Chondrocyte (in vitro differentiated cells): ENCODE measurements around the gene RNF2. TPM values are rescaled to one million over a fixed set of nuclear protein-coding genes. Genes with fewer than 3 reads are reported as not detected.

ENCODE experiments used
- DNase-seq: peaks from one replicate; pipeline ENCODE4 v3.0.0; 2021; ENCODE audit warnings: mixed read lengths, low spot score
- H3K27ac Mint-ChIP-seq: one replicate; pipeline ENCODE4 v1.8.0; 2021; ENCODE audit warnings: mild to moderate bottlenecking, moderate library complexity, mixed read lengths; ENCODE audit not compliant: unreplicated experiment
- H3K27me3 Mint-ChIP-seq: 2 replicates; pipeline ENCODE4 v1.8.0; 2021; ENCODE audit warnings: low read depth, mixed read lengths
- H3K36me3 Mint-ChIP-seq: 2 replicates; pipeline ENCODE4 v1.8.0; 2021; ENCODE audit warnings: low read depth, mixed read lengths
- H3K4me1 Mint-ChIP-seq: 2 replicates; pipeline ENCODE4 v1.8.0; 2021; ENCODE audit warnings: low read depth, mild to moderate bottlenecking, mixed read lengths
- H3K4me3 Mint-ChIP-seq: one replicate; pipeline ENCODE4 v1.8.0; 2021; ENCODE audit warnings: mild to moderate bottlenecking, moderate library complexity, mixed read lengths; ENCODE audit not compliant: unreplicated experiment
- H3K9me3 Mint-ChIP-seq: 2 replicates; pipeline ENCODE4 v1.8.0; 2021; ENCODE audit warnings: low read depth, mixed read lengths
- CTCF ChIP-seq: fragments of 200-600 bp; sonication (generic); IDR thresholded peaks from 2 replicates; pipeline ENCODE4 v1.5.0; 2021; ENCODE audit warnings: antibody characterized with exemption, mild to moderate bottlenecking, moderate library complexity
- total RNA-seq: library from RNA; stranded (reverse); gene quantifications from 3 replicates; pipeline ENCODE4 v1.2.1, GENCODE V29; 2021

Gene RNF2
- total RNA-seq, 1 donor from 2014 or later, result 22.4 TPM

- Mint-ChIP-seq H3K27me3 (peaks cover 9% of the 10 kb centered on the region), H3K4me3 (no peak overlapping the region), H3K27ac (no peak overlapping the region), H3K4me1 (peaks cover 8% of the 10 kb centered on the region), H3K36me3 (peaks cover 5% of the 10 kb centered on the region), H3K9me3 (peaks cover 5% of the 10 kb centered on the region)
- no peak for TF ChIP-seq CTCF
- no peak for DNase-seq
Observed at GRCh38 chr1:185033686-185034085, 11.7 kb upstream of the RNF2 start.

GRCh38 chr1:185035258-185035657, 10.1 kb upstream of the RNF2 start:
- H3K9me3 Mint-ChIP-seq, result no peaks in the 10 kb centered on the region
- H3K4me1 Mint-ChIP-seq, result peaks cover 8% of the 10 kb centered on the region
- peaks cover 5% of the 10 kb centered on the region for H3K27me3 Mint-ChIP-seq
- no peak overlapping the region for H3K4me3 Mint-ChIP-seq
- no peak for TF ChIP-seq CTCF
- DNase-seq, result no peak
- H3K27ac Mint-ChIP-seq, result no peak overlapping the region
- H3K36me3 Mint-ChIP-seq, result no peaks in the 10 kb centered on the region

- H3K27ac Mint-ChIP-seq, result no peak overlapping the region
- no peaks in the 10 kb centered on the region for H3K9me3 Mint-ChIP-seq
- no peak overlapping the region for H3K4me3 Mint-ChIP-seq
- H3K4me1 Mint-ChIP-seq, result peaks cover 8% of the 10 kb centered on the region
- TF ChIP-seq CTCF, result no peak
- H3K27me3 Mint-ChIP-seq, result no peaks in the 10 kb centered on the region
- no peaks in the 10 kb centered on the region for H3K36me3 Mint-ChIP-seq
- DNase-seq, result no peak
Observed at GRCh38 chr1:185038813-185039376, 6.5 kb upstream of the RNF2 start.

GRCh38 chr1:185039726-185040407, 5.5 kb upstream of the RNF2 start:
- no peak overlapping the region for H3K4me3 Mint-ChIP-seq
- H3K27me3 Mint-ChIP-seq, result no peaks in the 10 kb centered on the region
- peaks cover 8% of the 10 kb centered on the region for H3K4me1 Mint-ChIP-seq
- no peaks in the 10 kb centered on the region for H3K36me3 Mint-ChIP-seq
- no peak for DNase-seq
- H3K27ac Mint-ChIP-seq, result no peak overlapping the region
- no peak for TF ChIP-seq CTCF
- no peaks in the 10 kb centered on the region for H3K9me3 Mint-ChIP-seq

GRCh38 chr1:185040408-185040735, 5.0 kb upstream of the RNF2 start:
- Mint-ChIP-seq H3K36me3 (no peaks in the 10 kb centered on the region), H3K4me1 (peaks cover 8% of the 10 kb centered on the region), H3K27ac (no peak overlapping the region)

More at GRCh38 chr1:185040408-185040735, 5.0 kb upstream of the RNF2 start:
- H3K27me3 Mint-ChIP-seq, result no peaks in the 10 kb centered on the region
- TF ChIP-seq CTCF, result no peak
- no peaks in the 10 kb centered on the region for H3K9me3 Mint-ChIP-seq
- no peak for DNase-seq
- no peak overlapping the region for H3K4me3 Mint-ChIP-seq
